Panc1 (cell line): ENCODE measurements around the gene CDK14. TPM values are rescaled to one million over a fixed set of nuclear protein-coding genes. Genes with fewer than 3 reads are reported as not detected.

Experiments used
- ATAC-seq: fragments of 200-7000 bp; cut with Tn5 transposase; 2 replicates; pipeline ENCODE4 v1.9.1; 2020; ENCODE audit warnings: mild to moderate bottlenecking, moderate library complexity
- BruUV-seq: library from RNA; stranded (reverse); fragments of 400-500 nt; replicated peaks from 2 replicates; lab custom pipeline; 2021; lab: Mats Ljungman, UMichigan
- CTCF ChIA-PET: fragments of 300-600 bp; sonication (Branson Sonifier 250); formaldehyde crosslinking; loops from one replicate; lab custom pipeline; 2022; ENCODE audit warnings: antibody characterized with exemption; lab: Charles Lee
- POLR2A ChIA-PET: fragments of 300-600 bp; sonication (Branson Sonifier 250); formaldehyde crosslinking; loops from one replicate; lab custom pipeline; 2022; ENCODE audit warnings: antibody characterized with exemption; lab: Charles Lee
- DNase-seq: peaks from one replicate; pipeline ENCODE4 v3.0.0-alpha.2; 2010; ENCODE audit warnings: low read depth, low spot score
- H3K27ac ChIP-seq: 2 replicates; pipeline ENCODE4 v1.5.1; 2011; ENCODE audit warnings: mild to moderate bottlenecking, low read length, inconsistent platforms
- H3K27me3 ChIP-seq: fragments of 200-500 bp; sonication (Bioruptor generic); 2 replicates; pipeline ENCODE4 v1.6.0; 2014; ENCODE audit warnings: low read length, inconsistent platforms; ENCODE audit not compliant: control insufficient read depth, insufficient read depth
- H3K36me3 ChIP-seq: fragments of 200-500 bp; sonication (Bioruptor generic); 2 replicates; pipeline ENCODE4 v1.5.1; 2014; ENCODE audit warnings: inconsistent platforms, mild to moderate bottlenecking, low read length, moderate library complexity; ENCODE audit not compliant: control insufficient read depth, insufficient read depth
- H3K4me1 ChIP-seq: 2 replicates; pipeline ENCODE4 v1.5.1; 2011; ENCODE audit warnings: inconsistent platforms, mild to moderate bottlenecking, low read length, moderate library complexity; ENCODE audit not compliant: control insufficient read depth, insufficient read depth
- H3K4me3 ChIP-seq, 2 experiments: 2 replicates each; pipeline ENCODE4 v1.5.1; 2011 to 2012; ENCODE audit warnings: low read depth in 2 of 2, low read length in 2 of 2, mild to moderate bottlenecking in 2 of 2, inconsistent platforms in 1 of 2, moderate library complexity in 1 of 2
- H3K9me3 ChIP-seq: fragments of 200-500 bp; sonication (Bioruptor generic); 2 replicates; pipeline ENCODE4 v1.5.1; 2014; ENCODE audit warnings: low read depth, mild to moderate bottlenecking, inconsistent platforms, low read length, moderate library complexity; ENCODE audit not compliant: control insufficient read depth, insufficient read depth
- CTCF ChIP-seq: fragments of 450-650 bp; IDR thresholded peaks from 2 replicates; pipeline ENCODE4 v1.5.1; 2017; ENCODE audit warnings: mild to moderate bottlenecking
- POLR2AphosphoS5 ChIP-seq: IDR thresholded peaks from 2 replicates; pipeline ENCODE4 v1.6.1; 2012; ENCODE audit warnings: mild to moderate bottlenecking, low read depth, low read length, moderate library complexity
- SIN3A ChIP-seq: IDR thresholded peaks from 2 replicates; pipeline ENCODE4 v1.6.1; 2012; ENCODE audit warnings: low read depth, mild to moderate bottlenecking, low read length, moderate library complexity, borderline replicate concordance; ENCODE audit not compliant: insufficient read depth
- TCF7L2 ChIP-seq: IDR thresholded peaks from 2 replicates; pipeline ENCODE4 v1.6.1; 2011; ENCODE audit warnings: mild to moderate bottlenecking, low read depth, low read length, inconsistent platforms
- in situ Hi-C: cut with HindIII; loops from 2 replicates; pipeline ENCODE4 v1.10.0; 2016; ENCODE audit warnings: low sequenced_read_pairs, low pct_unique_long_range_greater_than_20kb
- intact Hi-C: fragments of 100-400 bp; cut with micrococcal nuclease; formaldehyde crosslinking; loops from one replicate; pipeline ENCODE4 v1.10.0; 2022; ENCODE audit not compliant: unreplicated experiment
- total RNA-seq: library from RNA; stranded (reverse); gene quantifications from one replicate; pipeline ENCODE4 v1.2.1, GENCODE V29; 2021; ENCODE audit not compliant: unreplicated experiment
- TF ChIP-seq, protein P1 (sequence below), 2 experiments: IDR thresholded peaks; 2 replicates each; pipeline ENCODE4 v1.6.1; 2011 to 2012; ENCODE audit warnings: low read depth in 2 of 2, control low read depth in 1 of 2, low read length in 1 of 2, mild to moderate bottlenecking in 1 of 2, moderate library complexity in 1 of 2; ENCODE audit not compliant: insufficient read depth in 1 of 2

Gene CDK14
- total RNA-seq, 1 experiment from 2014 or later, result 3.0 TPM

DNA sequence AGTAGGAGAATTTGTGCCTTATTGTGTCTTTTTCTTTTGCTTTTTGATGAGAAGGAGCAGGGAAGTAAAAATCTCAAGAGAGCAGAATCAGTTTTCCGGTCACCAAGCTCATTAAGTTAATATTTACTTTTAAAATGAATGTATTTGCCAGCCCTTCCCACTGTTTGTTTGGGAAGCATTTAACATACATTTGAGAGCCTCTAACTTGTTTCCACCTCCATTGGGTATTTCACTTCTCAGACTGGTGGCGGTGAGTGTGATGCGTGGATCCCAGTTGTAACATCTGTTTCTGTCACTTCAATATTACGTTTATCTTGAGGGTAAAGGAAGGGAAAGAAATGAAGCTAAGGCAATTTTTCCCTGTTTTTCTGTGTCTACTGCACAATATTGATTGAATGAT, 22.8 kb downstream of the CDK14 start:
- no peaks in the 10 kb centered on the region for H3K9me3 ChIP-seq
- no peak overlapping the region for H3K27ac ChIP-seq
- H3K4me3 ChIP-seq, result no peak overlapping the region
- no peak for DNase-seq
- ChIA-PET POLR2A (no interaction called here), CTCF (no interaction called here)
- H3K27me3 ChIP-seq, result no peaks in the 10 kb centered on the region
- H3K36me3 ChIP-seq, result no peaks in the 10 kb centered on the region
- no peak for TF ChIP-seq TCF7L2
- no peak for TF ChIP-seq POLR2AphosphoS5
- no peak for TF ChIP-seq CTCF
- BruUV-seq, result no TSS peak
- ATAC-seq, result no peak
- in situ Hi-C loops (no loop called here), intact Hi-C loops (no loop called here)
- no peaks in the 10 kb centered on the region for H3K4me1 ChIP-seq

DNA sequence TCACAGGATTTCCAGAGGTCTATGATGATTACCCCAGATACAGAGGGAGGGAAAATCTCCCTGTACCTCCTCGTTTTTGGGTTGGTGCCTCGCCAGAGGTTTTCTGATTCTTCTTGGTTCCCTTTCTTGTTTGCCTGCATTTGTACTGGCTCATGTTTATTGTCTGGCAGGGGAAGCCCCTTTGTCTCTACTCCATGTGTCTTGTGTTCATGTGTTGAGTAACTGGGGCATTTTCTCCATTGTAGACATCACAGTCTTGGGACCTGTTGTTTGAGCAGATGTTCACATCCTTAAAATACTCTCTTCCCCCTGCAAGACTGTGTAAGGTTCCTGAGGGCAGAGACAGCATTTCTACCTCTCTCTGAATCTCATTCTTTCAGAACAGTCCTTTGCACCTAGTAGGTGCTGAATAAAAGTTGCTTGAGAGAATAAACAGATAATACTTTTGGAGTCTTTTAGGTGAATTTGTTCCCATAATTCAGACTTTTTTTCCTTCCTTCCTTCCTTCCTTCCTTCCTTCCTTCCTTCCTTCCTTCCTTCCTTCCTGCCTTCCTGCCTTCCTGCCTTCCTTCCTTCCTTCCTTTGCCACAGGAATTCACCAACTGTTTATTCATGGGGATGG, 25.1 kb downstream of the CDK14 start:
- Histone ChIP-seq H3K27me3 (no peaks in the 10 kb centered on the region), H3K36me3 (no peaks in the 10 kb centered on the region), H3K4me1 (no peaks in the 10 kb centered on the region), H3K9me3 (no peaks in the 10 kb centered on the region), H3K4me3 (no peak overlapping the region), H3K27ac (no peak overlapping the region)
- POLR2A ChIA-PET, result no interaction called here
- CTCF ChIA-PET, result no interaction called here
- TF ChIP-seq TCF7L2, result no peak
- no peak for TF ChIP-seq POLR2AphosphoS5
- TF ChIP-seq, protein P1, sequence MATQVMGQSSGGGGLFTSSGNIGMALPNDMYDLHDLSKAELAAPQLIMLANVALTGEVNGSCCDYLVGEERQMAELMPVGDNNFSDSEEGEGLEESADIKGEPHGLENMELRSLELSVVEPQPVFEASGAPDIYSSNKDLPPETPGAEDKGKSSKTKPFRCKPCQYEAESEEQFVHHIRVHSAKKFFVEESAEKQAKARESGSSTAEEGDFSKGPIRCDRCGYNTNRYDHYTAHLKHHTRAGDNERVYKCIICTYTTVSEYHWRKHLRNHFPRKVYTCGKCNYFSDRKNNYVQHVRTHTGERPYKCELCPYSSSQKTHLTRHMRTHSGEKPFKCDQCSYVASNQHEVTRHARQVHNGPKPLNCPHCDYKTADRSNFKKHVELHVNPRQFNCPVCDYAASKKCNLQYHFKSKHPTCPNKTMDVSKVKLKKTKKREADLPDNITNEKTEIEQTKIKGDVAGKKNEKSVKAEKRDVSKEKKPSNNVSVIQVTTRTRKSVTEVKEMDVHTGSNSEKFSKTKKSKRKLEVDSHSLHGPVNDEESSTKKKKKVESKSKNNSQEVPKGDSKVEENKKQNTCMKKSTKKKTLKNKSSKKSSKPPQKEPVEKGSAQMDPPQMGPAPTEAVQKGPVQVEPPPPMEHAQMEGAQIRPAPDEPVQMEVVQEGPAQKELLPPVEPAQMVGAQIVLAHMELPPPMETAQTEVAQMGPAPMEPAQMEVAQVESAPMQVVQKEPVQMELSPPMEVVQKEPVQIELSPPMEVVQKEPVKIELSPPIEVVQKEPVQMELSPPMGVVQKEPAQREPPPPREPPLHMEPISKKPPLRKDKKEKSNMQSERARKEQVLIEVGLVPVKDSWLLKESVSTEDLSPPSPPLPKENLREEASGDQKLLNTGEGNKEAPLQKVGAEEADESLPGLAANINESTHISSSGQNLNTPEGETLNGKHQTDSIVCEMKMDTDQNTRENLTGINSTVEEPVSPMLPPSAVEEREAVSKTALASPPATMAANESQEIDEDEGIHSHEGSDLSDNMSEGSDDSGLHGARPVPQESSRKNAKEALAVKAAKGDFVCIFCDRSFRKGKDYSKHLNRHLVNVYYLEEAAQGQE (IDR thresholded peaks at IDR 0.05; ENCODE audit: insufficient read depth in 1 of 2, low read depth in 2 of 2, low read length in 1 of 2), result no peak
- TF ChIP-seq CTCF, result no peak
- TF ChIP-seq SIN3A, result no peak
- DNase-seq (no peak), ATAC-seq (no peak)
- intact Hi-C loops (no loop called here), in situ Hi-C loops (no loop called here)
- BruUV-seq, result no TSS peak
